ENCODE results near the gene ABO. TPM values are rescaled to one million over a fixed set of nuclear protein-coding genes. Genes with fewer than 3 reads are reported as not detected.
"Not testable (repeated sequence)": the region's sequence is repeated elsewhere in the genome, so short reads cannot be mapped to it uniquely, and the experiment has no call there.

ABO gene
- total RNA-seq, 1 donor from 2014 or later = 0.58 TPM

GRCh38 chr9:133237035-133237731 lies 37.8 kb downstream of the ABO start:
- intact Hi-C loops (cut with micrococcal nuclease) = no loop called here
- Mint-ChIP-seq H3K4me3 (no peak overlapping the region), H3K36me3 (ENCODE audit: low read depth) (no peaks in the 10 kb centered on the region), H3K4me1 (peaks cover 7% of the 10 kb centered on the region), H3K9me3 (no peaks in the 10 kb centered on the region), H3K27ac (no peak overlapping the region), H3K27me3 (peaks cover 8% of the 10 kb centered on the region)
- no peak for DNase-seq

DNA sequence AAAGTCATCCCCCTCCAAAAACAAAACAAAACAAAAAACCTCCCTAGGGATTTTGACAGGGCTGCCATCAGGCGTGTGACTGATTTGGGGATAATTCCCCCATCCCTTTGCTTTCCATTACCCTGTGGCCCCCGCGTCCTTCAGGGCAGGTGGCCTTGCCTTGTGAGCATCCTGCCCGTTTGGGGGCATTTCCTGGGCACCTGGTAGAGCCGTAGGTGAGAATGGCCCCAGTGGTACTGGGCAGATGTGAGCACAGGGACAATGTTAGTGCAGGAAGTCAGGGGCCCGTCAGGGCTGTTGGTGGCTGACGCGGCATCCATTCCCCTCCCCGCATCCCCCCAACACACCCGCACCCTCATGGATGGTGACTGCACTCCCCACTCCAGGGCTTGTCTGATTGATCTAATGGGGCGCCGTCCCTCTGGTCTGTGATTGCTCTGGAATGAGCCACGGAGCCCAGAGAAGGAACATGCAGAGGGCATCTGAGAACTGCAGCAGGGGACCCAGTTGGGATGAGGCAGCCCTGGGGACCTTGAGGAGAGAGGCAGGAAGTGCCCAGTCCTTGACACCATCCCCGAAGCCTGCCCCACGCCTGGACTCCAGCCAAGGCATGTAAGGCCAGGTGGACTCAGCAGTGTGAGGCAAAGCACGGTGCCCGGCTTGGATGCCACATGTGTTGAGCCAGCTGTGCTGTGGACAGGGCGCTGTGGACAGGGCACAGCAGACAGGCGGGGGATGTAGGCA lies 38.5 kb downstream of the ABO start:
- H3K4me3 Mint-ChIP-seq; DNase-seq; H3K27me3 Mint-ChIP-seq; H3K4me1 Mint-ChIP-seq; H3K27ac Mint-ChIP-seq; H3K36me3 Mint-ChIP-seq (ENCODE audit: low read depth); intact Hi-C loops (cut with micrococcal nuclease); H3K9me3 Mint-ChIP-seq: not testable (repeated sequence)

GRCh38 chr9:133235549-133236222 lies 39.3 kb downstream of the ABO start:
- intact Hi-C loops (cut with micrococcal nuclease) = no loop called here
- H3K9me3 Mint-ChIP-seq = no peaks in the 10 kb centered on the region
- no peak overlapping the region for H3K4me3 Mint-ChIP-seq
- no peak for DNase-seq
- H3K4me1 Mint-ChIP-seq = peaks cover 7% of the 10 kb centered on the region
- H3K36me3 Mint-ChIP-seq (ENCODE audit: low read depth) = no peaks in the 10 kb centered on the region
- peaks cover 8% of the 10 kb centered on the region for H3K27me3 Mint-ChIP-seq
- H3K27ac Mint-ChIP-seq = no peak overlapping the region

- no peak overlapping the region for H3K4me3 Mint-ChIP-seq
- DNase-seq = no peak
- intact Hi-C loops (cut with micrococcal nuclease) = no loop called here
- peaks cover 7% of the 10 kb centered on the region for H3K4me1 Mint-ChIP-seq
- H3K27me3 Mint-ChIP-seq = peaks cover 8% of the 10 kb centered on the region
- no peaks in the 10 kb centered on the region for H3K36me3 Mint-ChIP-seq (ENCODE audit: low read depth)
- H3K9me3 Mint-ChIP-seq = no peaks in the 10 kb centered on the region
- H3K27ac Mint-ChIP-seq = no peak overlapping the region
Observed at GRCh38 chr9:133234577-133235322, 40.3 kb downstream of the ABO start.

DNA sequence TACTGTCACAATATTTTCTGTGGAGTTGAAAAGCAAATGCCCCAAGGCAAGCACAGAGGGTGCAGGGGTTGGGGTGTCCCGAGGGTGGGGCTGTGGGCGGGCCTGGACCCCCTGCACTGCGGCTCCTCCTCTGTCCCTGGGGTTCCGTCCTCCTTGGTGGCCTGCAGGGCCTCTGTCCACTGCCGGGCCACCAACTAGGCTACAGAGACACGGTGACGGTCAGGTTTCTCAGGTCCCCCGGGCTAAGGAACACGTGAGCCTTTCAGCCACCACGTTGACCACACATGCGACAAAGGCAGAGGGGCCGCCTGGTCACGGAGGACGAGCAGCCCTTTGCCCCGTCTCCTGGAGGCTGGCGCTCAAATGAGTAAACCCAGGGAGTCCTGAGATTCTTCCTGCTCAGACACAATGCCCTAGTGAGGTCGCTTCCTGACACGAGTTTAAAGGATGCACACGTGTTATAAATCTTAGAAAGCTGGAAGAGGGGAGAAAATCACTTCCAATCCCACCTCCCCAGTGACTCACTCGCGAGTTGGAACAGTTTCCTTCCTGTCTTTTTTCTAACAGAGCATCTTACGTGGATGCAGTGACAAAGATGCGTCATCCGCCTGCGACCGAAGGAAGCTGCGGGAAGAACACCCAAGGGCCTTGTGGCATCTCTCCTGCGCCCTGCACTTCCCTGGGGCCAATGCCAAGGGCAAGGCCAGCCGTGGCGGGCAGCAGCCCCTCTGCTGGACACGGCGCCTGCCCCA lies 41.1 kb downstream of the ABO start:
- Mint-ChIP-seq H3K9me3 (no peaks in the 10 kb centered on the region), H3K4me3 (no peak overlapping the region), H3K27ac (no peak overlapping the region), H3K4me1 (peaks cover 1% of the 10 kb centered on the region), H3K27me3 (peaks cover 8% of the 10 kb centered on the region), H3K36me3 (ENCODE audit: low read depth) (no peaks in the 10 kb centered on the region)
- DNase-seq = no peak
- intact Hi-C loops (cut with micrococcal nuclease) = no loop called here

GRCh38 chr9:133231934-133232568 lies 43.0 kb downstream of the ABO start:
- H3K9me3 Mint-ChIP-seq; H3K4me3 Mint-ChIP-seq; H3K36me3 Mint-ChIP-seq (ENCODE audit: low read depth); DNase-seq; H3K27me3 Mint-ChIP-seq; H3K4me1 Mint-ChIP-seq; H3K27ac Mint-ChIP-seq; intact Hi-C loops (cut with micrococcal nuclease): not testable (repeated sequence)

- H3K4me3 Mint-ChIP-seq; H3K4me1 Mint-ChIP-seq; H3K27me3 Mint-ChIP-seq; H3K36me3 Mint-ChIP-seq (ENCODE audit: low read depth); H3K27ac Mint-ChIP-seq; H3K9me3 Mint-ChIP-seq; intact Hi-C loops (cut with micrococcal nuclease); DNase-seq: not testable (repeated sequence)
Observed at GRCh38 chr9:133230514-133230913, 44.5 kb downstream of the ABO start.

GRCh38 chr9:133230093-133230492 lies 44.9 kb downstream of the ABO start:
- H3K27ac Mint-ChIP-seq = no peak overlapping the region
- no peaks in the 10 kb centered on the region for H3K4me1 Mint-ChIP-seq
- H3K9me3 Mint-ChIP-seq = no peaks in the 10 kb centered on the region
- no peak overlapping the region for H3K4me3 Mint-ChIP-seq
- no peaks in the 10 kb centered on the region for H3K27me3 Mint-ChIP-seq
- DNase-seq = no peak
- intact Hi-C loops (cut with micrococcal nuclease) = no loop called here
- no peaks in the 10 kb centered on the region for H3K36me3 Mint-ChIP-seq (ENCODE audit: low read depth)

DNA sequence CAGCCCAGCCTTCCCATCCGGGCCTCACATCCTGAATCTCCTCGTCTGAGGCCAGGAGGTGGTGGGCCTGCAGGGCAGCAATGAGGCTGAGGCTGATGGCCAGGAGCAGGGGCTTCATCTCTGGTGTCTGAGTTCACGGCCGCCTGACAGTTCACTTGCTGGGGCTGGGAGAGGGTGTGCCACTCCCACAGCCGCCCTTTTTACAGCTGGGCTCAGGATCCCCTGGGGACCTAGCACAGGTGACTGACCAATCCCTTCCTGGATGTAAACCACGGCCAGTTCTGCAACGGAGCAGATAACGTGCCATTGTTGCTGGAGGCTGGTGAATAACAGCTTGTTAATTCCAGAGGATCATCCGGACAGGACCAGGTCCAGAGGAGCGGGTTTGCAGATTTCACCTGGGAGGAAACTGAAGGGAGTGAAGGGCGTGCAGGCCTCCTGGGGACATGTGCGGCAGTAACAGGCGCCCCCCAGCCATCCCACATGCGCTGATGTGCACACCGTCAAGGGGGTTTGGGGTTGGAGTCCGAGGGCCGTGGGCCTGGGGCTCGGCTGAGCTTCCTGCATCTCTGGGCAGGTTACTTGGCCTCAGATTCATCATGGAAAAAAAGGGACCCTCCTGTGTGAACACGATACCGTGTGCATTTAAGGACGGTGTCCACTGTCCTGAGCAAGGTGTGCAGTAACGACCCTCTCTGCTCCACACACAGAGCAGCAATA lies 46.4 kb downstream of the ABO start:
- H3K36me3 Mint-ChIP-seq (ENCODE audit: low read depth); H3K9me3 Mint-ChIP-seq; H3K4me3 Mint-ChIP-seq; DNase-seq; H3K27me3 Mint-ChIP-seq; H3K27ac Mint-ChIP-seq; H3K4me1 Mint-ChIP-seq; intact Hi-C loops (cut with micrococcal nuclease): not testable (repeated sequence)

DNA sequence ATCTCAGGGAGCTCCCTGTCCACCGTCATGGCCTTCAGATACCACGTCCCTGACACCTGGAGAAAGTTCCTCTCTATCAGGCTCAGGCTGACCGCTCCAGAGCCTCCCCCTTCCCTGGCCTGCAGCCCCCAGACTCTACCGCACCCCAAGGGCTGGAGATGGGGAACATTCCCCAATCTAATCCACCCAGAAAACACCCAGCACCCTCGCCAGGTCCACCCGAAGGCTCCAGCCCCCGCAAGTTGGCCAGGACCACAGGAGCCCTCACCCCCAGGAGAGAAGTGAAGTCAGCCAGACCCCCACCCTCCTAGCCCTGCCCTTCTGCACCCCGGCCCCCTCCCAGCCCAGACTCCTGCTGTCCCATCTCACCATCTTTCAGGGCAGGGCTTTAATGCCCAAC lies 47.0 kb downstream of the ABO start:
- DNase-seq; intact Hi-C loops (cut with micrococcal nuclease); H3K4me3 Mint-ChIP-seq; H3K27ac Mint-ChIP-seq; H3K36me3 Mint-ChIP-seq (ENCODE audit: low read depth); H3K27me3 Mint-ChIP-seq; H3K9me3 Mint-ChIP-seq; H3K4me1 Mint-ChIP-seq: not testable (repeated sequence)

DNA sequence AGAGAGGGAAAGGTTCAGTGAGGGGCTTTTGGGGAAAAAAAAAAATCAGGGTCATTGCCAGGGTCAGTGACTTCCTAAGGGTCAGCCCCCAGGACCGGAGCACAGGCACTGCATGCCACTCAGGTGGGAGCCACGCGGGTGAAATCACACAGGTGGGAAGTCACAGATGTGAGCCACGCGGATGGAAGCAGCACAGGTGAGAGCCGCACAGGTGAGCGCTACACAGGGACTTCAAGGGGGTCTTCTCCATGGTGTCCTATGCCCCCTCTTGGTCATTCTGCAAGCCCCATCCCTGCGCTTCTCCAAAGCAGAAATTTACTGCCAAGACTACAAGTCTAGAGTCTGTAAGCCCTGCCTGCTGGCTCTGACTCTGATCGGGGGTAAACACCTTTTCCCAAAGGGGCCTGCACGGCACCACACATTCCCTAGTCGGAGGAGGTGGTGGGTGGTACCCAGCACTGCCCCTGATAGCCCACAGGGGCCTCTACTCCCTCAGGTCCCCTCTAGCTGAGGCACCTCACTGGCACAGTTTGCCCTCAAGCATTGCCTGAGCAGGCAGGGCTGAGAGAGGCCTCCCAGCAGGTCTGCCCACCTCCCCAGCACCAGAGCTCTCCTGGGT lies 47.6 kb downstream of the ABO start:
- Mint-ChIP-seq H3K27ac (no peak overlapping the region), H3K36me3 (ENCODE audit: low read depth) (no peaks in the 10 kb centered on the region), H3K9me3 (no peaks in the 10 kb centered on the region), H3K4me3 (no peak overlapping the region), H3K4me1 (no peaks in the 10 kb centered on the region), H3K27me3 (peaks cover 2% of the 10 kb centered on the region)
- DNase-seq = no peak
- intact Hi-C loops (cut with micrococcal nuclease) = no loop called here

Measured in activated CD4-positive, alpha-beta T cell treated with anti-CD3 and anti-CD28 coated beads, Interleukin-2, amount 10 ng/mL, durations not matched to agents 24 days and 14 days (primary cell).